Activated T-cell treated with anti-CD3 and anti-CD28 coated beads for 48 hours (primary cell): ENCODE measurements around the gene STIMATE.

Source experiments
- DNase-seq: peaks from one replicate; pipeline ENCODE4 v3.0.0-alpha.2; 2020; ENCODE audit warnings: low read depth

Gene STIMATE

GRCh38 chr3:52841211-52841980, 56.0 kb downstream of the STIMATE start:
- no peak for DNase-seq

DNA sequence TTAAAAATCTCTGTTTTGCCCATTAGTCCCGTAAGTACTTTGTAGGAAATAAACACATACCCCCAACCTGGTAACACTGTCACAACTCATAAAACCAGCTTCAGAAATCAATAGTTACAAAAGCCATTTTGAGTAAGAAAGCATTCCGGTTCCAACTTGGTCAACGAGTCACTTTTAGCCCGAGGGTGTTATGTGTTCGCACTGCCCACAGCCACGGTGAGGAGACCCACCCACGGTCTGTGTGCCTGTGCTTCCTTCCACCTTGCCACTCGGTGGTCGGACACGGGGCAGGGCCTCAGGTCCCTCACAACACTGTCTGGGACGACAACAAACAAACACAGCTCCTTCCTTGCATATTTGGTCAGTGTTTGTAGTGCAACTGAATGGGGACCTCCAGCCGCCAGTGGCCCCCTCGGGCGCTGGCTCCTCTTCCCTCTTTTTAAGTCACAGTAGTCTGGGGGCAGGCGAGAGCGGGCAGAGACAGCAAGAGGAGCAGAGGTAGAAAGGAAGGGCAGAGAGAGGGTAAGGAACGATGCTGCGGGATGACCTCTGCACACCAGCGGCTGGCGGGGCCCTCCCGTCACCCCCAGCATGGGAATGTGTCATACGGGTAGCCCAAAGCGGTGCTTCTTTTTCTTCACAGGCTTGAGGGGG, 57.3 kb downstream of the STIMATE start:
- DNase-seq, result no peak

GRCh38 chr3:52839268-52839575, 58.1 kb downstream of the STIMATE start:
- DNase-seq, result no peak

- no peak for DNase-seq
Measured at GRCh38 chr3:52838561-52839267, 58.6 kb downstream of the STIMATE start.

DNA sequence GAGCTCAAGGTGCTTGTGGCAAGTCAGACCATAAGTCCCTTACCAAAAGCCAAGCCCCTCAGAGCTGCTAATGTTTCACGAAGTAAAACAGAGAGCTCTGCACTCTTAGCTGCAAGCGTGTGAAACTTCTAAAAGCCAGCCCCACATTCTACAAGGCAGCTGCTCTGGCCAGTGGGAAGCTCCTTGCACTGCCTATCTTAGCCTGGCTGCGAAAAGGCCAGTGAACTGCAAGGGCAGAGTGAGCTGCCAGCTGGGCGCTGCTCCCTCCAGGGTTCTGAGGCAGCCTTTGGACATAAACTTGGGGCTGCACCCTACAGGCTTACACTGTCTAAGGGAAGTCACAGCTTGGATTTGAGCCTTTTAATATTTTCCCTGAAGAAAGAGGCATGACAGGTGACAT, 60.4 kb downstream of the STIMATE start:
- no peak for DNase-seq

DNA sequence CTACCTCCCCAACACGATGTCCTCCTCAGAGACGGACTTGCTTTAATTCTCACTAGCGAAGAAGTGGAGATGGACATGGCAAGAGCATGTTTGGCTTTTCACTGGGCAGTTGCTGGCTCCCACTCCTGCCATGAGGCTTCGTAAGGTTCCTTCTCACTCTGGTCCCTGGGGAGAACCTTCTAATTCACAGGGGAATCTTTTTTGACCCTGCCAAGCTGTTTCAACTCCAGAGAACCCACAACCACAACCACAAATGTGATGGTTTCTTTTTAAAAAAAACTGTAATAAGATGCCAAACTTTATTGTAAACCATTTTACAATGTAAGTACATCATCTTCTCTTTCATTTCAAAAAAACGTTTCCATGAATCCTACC, 60.9 kb downstream of the STIMATE start:
- no peak for DNase-seq

GRCh38 chr3:52835766-52836470, 61.4 kb downstream of the STIMATE start:
- DNase-seq, result no peak

DNA sequence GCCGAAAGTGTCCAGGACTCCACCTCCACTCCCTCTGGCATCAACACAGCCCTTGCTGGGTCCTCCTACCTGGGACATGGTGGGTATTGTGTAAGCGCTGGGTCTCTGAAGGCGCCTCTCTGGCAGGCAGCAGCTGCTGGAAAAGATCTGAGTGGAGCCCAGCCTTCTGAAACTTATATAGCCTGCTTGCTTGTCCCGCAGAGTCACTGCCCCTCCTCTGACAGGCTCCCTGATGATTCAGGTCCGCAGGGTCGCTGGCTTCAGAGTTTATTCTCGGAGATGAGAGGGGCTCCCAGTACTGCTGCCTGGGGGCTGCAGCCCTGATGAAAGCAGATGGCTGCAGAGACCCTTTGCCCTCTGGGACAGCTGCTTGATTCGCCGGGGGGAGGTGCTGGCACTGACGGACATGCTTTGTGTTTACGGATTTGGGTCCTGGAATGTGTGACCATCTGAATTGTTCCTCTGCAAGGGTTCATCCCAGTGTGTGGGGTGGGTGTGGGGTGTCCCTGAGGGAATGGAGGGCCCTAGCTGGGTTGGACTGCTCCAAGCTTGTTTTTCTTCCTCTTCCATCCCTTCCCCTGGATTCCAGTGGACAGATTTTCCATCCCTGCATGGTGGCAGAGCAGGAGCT, 62.4 kb downstream of the STIMATE start, which contains the start of gene MUSTN1:
Gene MUSTN1, minus strand, starts transcription at position 149 of the 631 bp plus-strand sequence. Its CDS starts 71 bp downstream, at position 78.
- DNase-seq, result no peak

GRCh38 chr3:52833202-52833601, 64.1 kb downstream of the STIMATE start:
- no peak for DNase-seq

GRCh38 chr3:52831500-52832301, 65.6 kb downstream of the STIMATE start:
- DNase-seq, result no peak

DNA sequence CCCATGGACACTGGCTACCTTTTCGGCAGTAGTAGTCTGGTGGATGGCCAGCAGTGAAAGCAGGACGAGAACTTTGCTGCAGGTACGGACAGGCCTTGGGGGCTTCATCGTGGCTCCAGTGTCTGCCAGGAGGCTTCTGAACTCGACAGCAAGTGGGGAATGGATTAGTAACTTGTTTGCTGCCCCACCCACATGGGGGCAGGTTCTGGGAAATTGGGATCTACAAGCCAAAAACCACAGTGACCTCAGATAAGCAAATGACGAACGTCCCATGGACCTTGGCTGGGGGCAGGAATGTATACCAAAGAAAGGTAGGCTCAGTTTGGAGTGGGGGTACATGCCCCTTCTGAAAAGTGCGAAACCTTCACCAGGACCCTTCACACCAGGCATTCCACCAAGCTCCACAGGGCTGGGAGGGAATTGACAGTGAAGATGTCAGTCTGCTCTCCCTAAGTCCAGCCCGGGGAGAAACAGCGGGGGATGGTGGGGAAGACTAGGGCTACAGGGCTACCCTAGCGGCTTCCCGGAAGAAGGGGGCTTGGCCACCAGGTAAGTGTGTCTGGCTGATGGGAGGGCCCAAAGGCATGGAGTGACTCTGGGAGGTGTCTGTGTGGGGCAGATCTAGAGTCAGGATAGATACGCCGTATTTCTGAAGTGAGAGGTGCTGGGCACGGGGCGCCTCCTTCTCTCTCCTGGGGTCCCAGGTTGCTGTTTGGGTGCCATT, 66.7 kb downstream of the STIMATE start, which contains the start of gene ITIH4:
Gene ITIH4, minus strand, starts transcription at position 138 of the 724 bp plus-strand sequence. Its CDS starts 30 bp downstream, at position 108.
- no peak for DNase-seq

- no peak for DNase-seq
Measured at GRCh38 chr3:52829906-52830463, 67.4 kb downstream of the STIMATE start.

DNA sequence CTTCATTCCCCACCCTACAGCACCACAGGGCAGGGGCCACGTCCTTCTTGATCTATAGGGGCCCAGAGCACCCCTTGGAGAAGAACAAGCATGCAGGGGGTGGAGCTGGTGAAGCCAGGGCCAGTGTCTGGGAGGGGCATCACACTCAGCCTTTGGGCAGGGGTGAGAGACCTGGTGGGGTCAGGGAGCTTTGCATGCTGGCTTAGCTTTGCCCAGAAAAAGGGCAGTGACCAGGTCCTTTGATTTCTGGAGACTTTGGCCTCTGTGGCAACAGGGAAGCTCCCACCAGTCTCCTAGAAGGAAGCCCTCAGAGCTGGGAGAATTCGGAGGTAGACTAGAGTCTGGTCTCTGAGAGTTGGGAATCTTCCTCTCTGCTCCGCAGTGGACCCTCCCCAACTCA, 67.9 kb downstream of the STIMATE start:
- no peak for DNase-seq

- DNase-seq, result no peak
Measured at GRCh38 chr3:52827866-52828376, 69.4 kb downstream of the STIMATE start.

- no peak for DNase-seq
Measured at GRCh38 chr3:52827441-52827840, 69.9 kb downstream of the STIMATE start.

- DNase-seq, result no peak
Measured at GRCh38 chr3:52824037-52824436, 73.3 kb downstream of the STIMATE start.

GRCh38 chr3:52822363-52822762, 75.0 kb downstream of the STIMATE start:
- DNase-seq, result no peak

DNA sequence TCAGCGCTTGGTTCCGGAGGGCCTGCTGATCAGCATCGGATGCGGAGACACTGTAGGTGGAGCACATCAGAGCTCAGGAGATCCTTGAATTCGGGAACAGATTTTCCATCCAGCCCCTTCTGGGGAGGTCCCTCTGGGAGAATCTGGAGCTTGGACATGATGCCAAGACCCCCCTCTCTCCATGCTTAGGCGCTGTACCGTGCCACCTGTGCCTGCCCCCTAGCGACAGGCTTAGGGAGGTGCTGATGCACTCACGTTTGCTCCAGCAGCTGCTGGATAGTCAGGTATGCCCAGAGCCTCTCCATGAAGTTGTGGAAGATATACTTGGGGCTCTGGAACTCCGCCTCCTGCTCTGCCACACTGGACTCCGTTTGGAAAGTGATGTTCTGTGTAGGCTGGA, 76.6 kb downstream of the STIMATE start:
- peak; percentile 12 for DNase-seq

- no peak for DNase-seq
Measured at GRCh38 chr3:52819936-52820335, 77.4 kb downstream of the STIMATE start.

DNA sequence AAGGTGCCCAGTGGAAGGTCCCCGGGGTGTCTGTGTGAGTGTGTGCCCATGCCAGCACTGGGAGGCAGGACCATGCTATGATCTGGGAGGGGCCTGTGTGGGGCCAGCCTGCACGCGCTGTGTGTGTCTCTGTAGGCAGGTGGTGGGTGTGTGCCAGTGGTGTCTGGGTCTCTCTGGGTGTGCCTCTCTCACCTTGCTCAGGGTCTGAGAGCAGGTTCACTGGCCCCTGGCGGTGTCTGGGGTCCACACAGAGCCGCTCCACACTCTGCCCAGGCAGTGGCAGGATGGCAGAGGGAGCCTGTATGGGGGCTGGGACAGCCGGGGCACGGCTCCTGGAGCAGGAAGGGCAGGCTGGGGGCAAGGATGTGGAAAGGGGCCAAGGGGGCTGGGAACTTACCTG, 79.5 kb downstream of the STIMATE start:
- DNase-seq, result no peak
